Activated CD4-positive, alpha-beta T cell treated with anti-CD3 and anti-CD28 coated beads for 1 hour (primary cell): ENCODE results near the gene PRKAR2B.
"Not testable (repeated sequence)": the region's sequence is repeated elsewhere in the genome, so short reads cannot be mapped to it uniquely, and the experiment has no call there.

Source experiments
- DNase-seq: peaks from one replicate; pipeline ENCODE4 v3.0.0-alpha.2; 2020

PRKAR2B gene

GRCh38 chr7:107079212-107079940 is 34.9 kb downstream of the PRKAR2B start:
- no peak for DNase-seq

GRCh38 chr7:107080099-107080505 is 35.6 kb downstream of the PRKAR2B start:
- DNase-seq = no peak

DNA sequence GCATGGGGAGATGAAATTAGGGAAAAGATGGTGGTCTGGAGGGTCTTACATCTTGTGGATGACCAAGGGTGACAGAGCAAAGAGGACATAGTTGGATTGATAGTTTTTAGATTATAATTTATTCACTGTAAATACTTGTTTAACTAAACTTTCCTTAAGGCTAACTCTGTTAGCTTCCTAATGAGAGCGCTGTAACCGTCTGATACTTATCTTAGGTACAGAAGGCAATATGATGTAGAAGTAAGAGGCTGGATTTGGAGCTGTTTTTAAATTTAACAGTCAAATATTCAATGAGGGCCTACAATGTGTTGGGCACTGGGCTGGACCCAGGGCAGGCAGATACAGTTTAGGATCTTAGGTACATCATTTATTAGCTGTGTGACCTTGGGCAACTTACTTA is 36.0 kb downstream of the PRKAR2B start:
- DNase-seq = no peak

GRCh38 chr7:107085180-107085579 is 40.7 kb downstream of the PRKAR2B start:
- no peak for DNase-seq

- no peak for DNase-seq
These were observed 45.1 kb downstream of the PRKAR2B start for GRCh38 chr7:107089627-107090026.

GRCh38 chr7:107090457-107090856 is 46.0 kb downstream of the PRKAR2B start:
- DNase-seq = no peak

DNA sequence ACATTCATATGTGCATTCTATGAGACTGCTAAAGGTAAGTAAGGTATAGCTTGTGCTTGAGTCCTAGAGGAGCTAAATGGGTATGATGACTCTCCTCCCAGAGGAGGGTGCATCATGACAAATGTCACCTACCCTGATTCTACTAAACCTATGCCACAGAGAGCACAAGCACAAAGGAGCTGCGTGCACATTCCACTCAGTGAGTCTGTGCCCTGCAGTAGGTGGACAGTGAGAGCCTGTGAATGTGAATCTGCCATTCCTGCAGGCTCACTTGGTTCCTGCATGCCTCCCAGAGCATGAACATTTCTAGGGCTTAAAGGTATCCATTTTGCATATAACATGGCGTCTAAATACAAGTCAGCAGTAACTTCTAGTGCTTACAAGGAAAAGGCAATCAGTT is 46.8 kb downstream of the PRKAR2B start:
- DNase-seq = no peak

DNA sequence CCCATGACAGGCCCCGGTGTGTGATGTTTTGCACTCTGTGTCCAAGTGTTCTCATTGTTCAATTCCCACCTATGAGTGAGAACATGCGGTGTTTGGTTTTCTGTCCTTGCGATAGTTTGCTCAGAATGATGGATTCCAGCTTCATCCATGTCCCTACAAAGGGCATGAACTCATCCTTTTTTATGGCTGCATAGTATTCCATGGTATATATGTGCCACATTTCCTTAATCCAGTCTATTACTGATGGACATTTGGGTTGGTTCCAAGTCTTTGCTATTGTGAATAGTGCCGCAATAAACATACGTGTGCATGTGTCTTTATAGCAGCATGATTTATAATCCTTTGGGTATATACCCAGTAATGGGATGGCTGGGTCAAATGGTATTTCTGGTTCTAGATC is 49.2 kb downstream of the PRKAR2B start:
- DNase-seq = not testable (repeated sequence)

DNA sequence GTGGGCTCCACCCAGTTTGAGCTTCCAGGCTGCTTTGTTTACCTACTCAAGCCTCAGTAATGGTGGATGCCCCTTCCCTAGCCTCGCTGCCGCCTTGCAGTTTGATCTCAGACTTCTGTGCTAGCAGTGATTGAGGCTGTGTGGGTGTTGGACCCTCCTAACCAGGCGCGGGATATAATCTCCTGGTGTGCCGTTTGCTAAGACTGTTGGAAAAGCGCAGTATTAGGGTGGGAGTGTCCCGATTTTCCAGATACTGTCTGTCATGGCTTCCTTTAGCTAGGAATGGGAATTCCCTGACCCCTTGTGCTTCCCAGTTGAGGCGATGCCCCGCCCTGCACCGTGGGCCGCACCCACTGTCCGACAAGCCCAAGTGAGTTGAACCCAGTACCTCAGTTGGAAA is 54.6 kb downstream of the PRKAR2B start:
- not testable (repeated sequence) for DNase-seq

DNA sequence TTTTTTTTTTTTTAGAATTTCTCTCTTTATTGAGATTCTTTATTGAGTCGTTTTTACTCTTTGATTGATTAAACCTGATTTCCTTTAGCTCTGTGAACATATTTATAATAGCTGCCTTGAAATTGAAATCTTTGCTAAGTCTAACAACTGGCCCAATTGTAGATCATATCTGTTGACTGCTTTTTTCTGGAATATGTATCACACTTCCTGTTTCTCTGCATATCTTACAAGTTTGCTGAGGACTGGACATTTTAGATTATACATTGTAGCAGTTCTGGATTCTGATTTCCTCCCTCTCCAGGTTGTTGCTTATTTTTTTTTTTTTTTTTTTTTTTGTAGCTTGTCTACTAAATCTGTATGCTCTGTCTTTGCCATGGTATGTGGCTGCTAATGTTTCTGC is 56.3 kb downstream of the PRKAR2B start:
- no peak for DNase-seq

GRCh38 chr7:107103369-107103768 is 58.9 kb downstream of the PRKAR2B start:
- no peak for DNase-seq

DNA sequence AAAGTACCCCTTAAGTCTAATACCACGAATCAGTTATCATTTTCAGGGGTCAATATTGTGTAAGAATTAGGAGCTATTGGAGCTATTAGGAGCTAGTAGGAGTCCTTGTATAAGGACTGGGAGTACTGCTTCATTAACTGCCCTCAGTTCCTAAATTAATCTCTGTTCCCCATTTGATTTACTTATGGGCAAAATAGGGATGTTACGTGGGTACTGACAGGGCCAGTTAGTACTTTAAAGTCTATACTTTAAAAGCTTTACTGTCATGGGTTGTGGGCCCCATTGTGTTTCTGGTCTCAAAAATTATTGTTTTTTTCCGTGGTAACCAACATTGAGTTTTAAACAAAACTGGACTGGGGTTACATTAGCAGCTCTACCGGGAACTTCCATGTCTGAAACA is 60.3 kb downstream of the PRKAR2B start:
- DNase-seq = no peak

DNA sequence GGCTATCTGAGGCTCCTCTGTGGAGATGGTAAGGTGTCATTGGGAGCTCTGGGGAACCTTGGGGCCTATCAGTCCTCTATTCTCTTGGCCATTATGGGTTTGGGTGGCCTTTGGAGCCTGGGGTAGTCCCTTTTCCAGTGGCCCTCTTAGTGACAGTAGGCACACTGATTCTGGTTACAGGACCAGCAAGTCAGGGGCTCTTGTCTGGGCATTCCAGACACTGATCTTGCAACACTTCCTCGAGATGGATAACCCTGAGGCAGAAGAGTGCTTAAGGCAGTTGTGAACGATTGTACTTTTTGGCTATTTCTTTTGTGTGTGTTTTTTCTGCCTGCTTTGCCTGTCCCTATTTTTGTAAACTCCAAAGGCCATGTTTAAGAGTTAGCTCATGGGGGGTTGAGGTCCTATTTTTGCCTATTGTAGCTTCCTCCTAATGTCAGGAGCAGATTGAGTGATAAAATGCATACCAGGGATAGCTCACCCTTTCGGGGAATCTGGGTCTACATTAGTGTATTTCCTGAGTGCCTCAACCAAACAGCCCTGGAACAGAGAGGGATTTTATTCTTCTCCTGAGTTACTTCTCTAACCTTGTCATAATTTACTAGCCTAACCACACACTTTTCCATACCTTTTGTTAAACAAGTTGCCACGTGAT is 61.2 kb downstream of the PRKAR2B start:
- DNase-seq = no peak

- no peak for DNase-seq
These were observed 64.4 kb downstream of the PRKAR2B start for GRCh38 chr7:107108793-107109371.

- no peak for DNase-seq
These were observed 65.5 kb downstream of the PRKAR2B start for GRCh38 chr7:107109955-107110354.

GRCh38 chr7:107111196-107111595 is 66.7 kb downstream of the PRKAR2B start:
- DNase-seq = no peak

- no peak for DNase-seq
These were observed 69.4 kb downstream of the PRKAR2B start for GRCh38 chr7:107113866-107114265.

DNA sequence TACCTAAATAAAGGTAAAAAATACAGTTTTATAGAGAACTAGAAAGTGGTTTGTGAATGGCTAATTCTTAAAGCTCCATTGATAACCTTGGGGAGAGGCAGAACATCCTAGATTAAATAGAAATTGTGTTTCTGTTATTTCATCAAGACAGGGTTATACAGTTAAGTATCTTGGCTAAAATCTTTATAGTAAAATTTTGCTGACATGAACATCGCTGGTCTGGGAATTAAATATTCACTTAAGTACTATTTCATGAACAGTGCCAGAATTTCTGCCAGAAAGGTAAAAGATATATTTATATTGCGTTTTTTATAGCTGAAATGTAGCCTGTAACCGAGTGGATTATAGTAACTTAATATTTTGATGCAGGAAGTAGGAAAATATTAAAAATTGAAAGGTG is 70.6 kb downstream of the PRKAR2B start:
- DNase-seq = no peak

- DNase-seq = no peak
These were observed 71.4 kb downstream of the PRKAR2B start for GRCh38 chr7:107115762-107116540.

DNA sequence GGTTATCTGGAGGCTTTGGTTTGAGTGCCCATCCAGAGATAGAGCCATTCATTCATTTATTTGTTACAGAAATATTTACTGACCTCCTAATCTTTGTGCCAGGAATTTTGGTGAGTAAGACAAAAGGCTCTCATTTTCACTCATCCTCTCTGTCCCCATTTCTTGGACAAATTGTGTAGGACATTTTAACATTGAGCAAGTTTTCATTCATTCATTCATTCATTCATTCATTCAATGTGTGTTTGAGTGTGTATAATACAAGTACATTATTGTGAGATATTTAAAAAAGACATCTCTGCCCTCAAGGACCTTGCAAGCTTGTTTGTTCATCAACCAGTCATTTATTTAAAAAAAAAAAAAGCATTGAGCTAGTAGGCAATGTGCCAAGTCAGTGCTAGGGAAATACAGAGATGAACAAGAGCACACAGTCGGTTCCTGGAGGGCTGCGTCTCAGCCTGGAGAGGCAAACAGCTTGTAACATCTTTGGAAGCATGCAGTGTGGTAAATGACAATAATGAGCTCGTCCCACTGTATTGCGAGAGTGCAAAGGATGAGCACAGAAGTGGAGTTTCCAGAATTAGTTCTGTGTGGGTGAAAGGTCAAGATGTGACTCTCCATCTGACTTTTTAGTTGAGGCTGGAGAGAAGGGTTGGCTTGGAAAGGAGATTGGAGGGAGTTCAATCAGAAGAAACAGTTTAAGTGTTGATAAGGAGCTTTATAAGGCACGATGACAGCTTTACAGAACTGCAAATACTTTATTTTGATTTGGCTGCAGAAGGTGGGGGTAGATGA is 73.8 kb downstream of the PRKAR2B start:
- DNase-seq = no peak

- DNase-seq = no peak
These were observed 75.0 kb downstream of the PRKAR2B start for GRCh38 chr7:107119376-107120105.

- no peak for DNase-seq
These were observed 78.0 kb downstream of the PRKAR2B start for GRCh38 chr7:107122486-107122911.
